GM18517 (cell line): Measurements from ENCODE around the gene PPP1R27.
"Not testable (repeated sequence)": the region's sequence is repeated elsewhere in the genome, so short reads cannot be mapped to it uniquely, and the experiment has no call there.

Source experiments
- ATAC-seq: cut with Tn5 transposase; IDR thresholded peaks from one replicate; pipeline ENCODE4 v1.9.1; 2021; ENCODE audit warnings: mild to moderate bottlenecking, moderate library complexity; ENCODE audit not compliant: unreplicated experiment

The PPP1R27 gene

DNA sequence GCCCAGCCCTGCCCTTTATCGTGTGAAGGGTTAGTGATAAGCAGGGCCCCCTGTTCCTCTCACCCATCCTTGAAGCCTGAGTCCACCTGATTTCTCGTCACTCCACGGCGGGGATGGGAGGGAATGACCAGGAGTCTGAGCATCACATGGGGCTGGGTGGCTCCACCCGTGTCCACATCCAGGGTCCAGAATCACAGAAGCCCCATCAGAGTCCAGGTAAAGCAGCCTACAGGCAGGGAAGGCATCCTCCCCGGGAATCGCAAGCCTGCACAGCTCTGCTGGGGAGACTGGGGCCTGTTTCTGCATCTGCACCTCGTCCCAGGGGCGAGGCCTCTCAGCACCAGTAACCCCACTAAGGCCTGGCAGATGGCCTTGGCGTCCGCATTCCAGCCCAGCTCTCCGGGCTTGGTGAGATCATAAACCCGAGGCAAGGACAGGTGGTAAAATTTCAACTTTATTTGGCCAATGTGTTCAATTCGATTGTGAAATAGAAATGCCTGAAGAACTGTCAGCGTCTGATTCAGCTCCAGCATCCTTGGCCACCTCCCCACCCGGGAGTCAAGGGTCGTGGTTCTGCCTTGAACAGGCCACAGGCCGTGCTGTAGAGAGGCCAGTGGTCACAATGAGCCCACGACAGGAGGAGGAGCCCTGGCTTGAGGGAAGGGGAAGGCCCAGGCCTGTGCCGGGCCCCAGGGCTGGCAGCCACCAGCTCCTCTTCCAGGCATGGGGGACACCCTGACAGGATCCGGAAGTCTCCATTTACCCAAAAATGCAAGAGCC is 8.1 kb upstream of the PPP1R27 start:
- no peak for ATAC-seq

DNA sequence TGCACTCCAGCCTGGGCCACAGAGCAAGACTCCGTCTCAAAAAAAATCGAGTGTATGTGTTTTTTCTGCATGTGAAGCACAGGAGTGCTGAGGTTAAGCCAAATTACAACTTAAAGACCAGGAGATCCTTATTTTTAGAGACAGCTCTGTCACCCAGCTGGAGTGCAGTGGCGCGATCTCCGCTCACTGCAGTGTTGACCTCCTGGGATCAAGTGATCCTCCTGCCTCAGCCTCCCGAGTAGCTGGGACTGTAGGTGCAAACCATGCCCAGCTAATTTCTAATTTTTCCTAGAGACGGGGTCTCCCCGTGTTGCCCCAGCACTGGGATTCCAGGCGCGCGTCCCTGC is 7.5 kb upstream of the PPP1R27 start:
- no peak for ATAC-seq

DNA sequence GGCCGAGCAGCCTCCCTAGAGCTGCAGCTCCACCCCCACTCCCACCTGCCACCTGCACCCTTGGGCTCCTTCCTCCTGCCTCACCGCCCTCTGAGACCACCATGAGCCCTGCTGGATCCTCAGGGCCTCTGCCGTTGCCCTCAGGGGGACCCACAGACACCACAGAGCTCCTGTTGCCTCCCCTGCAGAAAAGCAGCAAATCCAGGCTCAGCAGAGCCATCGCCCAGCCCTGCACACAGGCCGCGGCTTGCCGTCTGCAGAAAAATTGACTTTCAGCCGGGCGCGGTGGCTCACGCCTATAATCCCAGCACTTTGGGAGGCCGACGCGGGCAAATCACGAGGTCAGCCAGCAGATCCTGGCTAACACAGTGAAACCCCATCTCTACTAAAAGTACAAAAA is 7.0 kb upstream of the PPP1R27 start:
- no peak for ATAC-seq

DNA sequence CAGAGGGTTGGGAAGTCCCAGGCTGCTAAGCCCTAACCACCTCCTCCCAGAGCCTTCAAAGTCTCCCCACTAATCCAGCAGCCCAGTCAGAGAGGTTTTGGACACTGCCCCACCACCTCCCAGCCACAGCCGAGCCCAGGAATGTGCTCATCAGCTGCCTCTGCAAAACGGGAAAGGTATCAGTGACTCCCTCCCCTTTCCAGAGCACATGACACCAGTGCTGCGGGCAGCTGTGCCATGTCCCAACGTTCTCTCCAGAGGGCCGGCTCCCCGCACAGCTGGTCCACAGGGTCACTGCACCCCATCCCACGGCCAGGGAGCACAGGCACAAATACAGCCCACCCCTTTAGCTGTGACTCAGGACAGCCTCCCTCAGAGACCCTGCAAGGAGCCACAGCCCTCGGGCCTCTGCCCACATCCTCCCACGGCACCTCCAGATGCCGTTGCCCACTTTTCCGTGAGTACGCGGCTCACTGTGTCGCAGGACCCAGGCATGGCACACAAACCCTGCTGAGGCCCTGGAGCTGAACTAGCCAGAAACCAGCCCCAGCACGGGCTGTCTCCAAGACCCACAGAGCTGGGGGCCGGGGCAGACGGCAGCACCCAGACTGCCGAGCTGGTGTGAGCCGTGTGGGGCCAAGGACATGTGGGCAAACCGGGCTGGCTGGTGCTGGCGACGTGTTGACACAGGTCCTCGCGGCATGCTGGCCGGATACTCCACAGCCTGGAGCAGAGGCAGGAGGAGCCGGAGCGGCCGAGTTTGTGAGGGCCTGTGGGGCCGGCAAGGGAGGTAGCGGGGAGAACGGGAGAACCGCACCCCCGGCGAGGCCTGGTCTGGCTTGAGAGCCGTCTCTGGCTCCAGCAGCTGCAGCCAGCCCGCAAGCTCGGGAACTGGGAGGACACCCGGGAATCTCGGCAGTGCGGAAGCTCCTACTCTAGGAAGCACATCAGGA is 6.3 kb upstream of the PPP1R27 start:
- no peak for ATAC-seq

DNA sequence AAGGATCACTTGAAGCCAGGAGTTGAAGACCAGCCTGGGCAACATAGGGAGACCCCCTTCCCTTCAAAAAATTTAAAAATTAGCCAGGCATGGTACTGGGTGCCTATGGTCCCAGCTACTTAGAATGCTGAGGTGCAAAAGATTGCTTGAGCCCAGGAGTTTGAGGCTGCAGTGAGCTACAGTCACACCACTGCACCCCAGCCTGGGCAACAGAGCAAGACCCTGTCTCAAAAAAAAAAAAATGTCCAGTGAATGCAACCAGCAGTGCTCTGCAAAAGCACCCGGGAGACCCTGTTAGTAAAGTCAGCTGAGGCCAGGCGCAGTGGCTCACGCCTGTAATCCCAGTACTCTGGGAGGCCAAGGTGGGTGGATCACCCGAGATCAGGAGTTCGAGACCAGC is 5.2 kb upstream of the PPP1R27 start:
- ATAC-seq = not testable (repeated sequence)

DNA sequence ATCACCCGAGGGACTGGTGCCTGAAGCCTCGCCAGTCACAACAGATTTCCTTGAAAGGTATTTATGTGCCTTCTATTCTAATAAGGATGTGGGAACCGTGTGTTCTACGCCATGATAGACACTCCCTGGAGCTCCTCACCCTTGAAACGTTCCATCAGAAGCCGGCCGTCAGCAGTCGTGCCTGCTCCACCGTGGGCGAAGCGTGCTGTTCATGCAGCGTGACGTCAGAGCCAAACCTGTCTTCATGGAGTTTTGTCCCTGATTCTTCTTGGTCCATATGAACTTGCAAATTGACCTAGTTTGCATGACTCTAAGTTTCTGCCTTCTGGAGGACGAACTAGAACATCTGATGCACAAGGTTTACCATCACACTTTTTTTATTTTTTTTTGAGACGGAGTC is 4.5 kb upstream of the PPP1R27 start:
- no peak for ATAC-seq

DNA sequence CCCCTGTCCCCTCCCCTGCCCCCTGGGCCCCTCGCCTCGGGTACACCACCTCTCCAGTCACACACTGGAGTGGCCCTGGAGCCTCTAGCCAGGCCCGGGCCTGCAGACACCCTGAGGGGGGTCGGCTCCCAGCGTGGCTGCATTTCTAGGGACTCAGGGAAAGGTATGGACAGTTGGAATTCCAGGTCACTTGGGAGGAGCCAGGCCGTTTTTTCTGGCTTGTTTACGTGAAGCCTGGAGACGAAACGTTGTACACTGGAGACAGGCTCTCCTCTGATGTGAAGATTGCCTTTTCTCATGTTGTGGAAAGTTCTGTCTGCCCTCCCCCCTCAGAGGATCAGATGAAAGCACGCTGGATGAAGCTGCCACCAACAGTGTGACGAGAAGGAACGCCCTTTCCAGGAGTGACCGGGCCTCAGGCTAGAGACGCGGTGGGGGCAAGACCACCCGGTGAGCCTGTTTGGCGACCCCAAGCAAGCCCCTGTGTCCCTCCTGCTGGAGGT is 4.0 kb upstream of the PPP1R27 start:
- ATAC-seq = no peak

DNA sequence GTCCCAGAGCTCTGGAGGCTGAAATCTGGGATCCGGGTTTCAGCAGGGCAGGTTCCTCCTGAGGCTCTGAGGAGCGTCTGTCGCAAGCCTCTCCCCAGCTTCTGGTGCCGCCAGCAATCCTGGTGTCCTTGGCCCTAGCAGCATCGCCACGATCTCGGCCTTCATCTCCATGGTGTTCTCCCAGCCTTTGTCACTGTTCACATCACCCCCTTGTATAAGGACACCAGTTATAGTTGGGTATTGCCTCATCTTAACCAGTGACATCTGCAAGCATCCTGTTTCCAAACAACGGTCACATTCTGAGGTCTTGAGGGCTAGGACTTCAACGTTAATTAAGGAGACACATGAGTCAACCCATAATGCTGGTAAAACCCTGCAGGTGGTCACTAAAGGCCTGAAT is 2.8 kb upstream of the PPP1R27 start:
- ATAC-seq = no peak

DNA sequence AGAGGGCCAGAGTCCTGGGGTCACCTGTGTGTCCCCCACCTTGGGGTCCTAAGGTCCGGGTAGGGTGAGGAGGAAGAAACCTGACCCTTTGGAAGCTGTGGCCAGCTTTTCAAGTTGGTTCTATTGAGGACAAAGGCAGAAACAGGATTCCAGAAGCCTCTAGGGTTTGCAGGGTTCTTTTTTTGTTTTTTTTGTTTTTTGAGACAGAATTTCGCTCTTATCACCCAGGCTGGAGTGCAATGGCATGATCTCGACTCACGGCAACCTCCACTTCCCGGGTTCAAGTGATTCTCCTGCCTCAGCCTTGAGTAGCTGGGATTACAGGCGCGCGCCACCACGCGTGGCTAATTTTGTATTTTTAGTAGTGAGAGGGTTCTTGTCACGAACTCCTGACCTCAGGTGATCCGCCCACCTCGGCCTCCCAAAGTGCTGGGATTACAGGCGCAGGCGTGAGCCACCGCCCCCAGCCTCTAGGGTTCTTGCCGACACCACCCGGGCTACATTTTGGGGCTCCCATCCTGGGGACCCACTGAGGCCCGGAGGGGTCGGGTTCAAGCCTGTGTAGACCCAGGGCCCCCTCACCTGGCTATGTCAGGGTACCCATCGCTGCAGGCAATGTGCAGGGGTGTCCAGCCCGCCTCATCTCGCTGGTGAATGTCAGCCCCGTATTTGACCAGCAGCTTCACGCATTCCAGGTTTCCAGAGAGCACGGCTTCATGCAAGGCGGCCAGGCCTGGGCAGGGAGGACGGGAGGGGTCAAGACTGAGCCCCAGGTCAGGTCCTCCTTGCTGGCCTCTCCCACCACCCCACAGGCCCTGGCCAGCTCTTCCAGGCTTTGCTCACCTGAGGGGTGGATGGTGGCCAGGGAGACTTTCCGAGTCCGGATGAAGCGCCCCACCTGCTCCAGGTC is 674 bp downstream of the PPP1R27 start:
- no peak for ATAC-seq

DNA sequence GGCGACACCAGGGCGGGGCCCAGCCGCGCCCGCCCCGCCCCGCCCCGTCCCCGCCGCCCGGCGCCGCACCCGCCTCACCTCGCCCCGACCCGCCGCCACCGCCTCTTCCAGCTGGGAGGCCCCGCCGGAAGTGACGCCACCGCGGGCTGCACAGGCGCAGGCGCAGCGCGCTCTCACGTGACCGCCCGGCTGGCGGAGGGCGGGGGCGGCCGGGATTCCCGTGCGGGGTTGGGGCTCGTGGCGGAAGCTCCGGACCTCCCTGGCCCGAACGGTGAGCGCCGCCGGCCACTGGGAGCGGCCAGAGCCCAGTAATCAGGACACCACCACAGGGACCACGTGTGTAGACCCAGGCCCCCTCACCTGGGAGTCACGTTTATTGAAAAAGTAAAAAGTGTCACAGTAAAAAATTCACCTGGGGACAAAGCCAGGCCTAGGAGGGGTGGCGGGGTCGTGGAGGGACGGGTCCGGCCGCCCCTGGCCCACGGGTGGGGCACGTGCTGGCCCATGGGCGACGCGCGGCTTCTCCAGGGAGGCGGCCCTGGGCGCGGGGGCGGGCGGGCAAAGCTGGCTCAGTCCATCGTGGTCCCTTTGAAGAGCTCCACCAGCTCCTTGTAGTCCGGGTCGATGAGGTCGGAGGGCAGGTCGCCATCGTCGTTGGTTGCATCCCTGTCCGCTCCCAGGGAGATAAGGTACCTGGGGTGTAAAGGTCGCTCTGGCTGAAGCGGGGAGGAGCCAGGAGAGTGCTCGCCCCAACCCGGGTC is 1.5 kb downstream of the PPP1R27 start, which contains the start of gene MCRIP1:
Gene MCRIP1, minus strand, starts transcription at position 132 of the 761 bp plus-strand sequence. CDS start 8,785 bp downstream, outside the sequence.
- peak; percentile 49 for ATAC-seq

DNA sequence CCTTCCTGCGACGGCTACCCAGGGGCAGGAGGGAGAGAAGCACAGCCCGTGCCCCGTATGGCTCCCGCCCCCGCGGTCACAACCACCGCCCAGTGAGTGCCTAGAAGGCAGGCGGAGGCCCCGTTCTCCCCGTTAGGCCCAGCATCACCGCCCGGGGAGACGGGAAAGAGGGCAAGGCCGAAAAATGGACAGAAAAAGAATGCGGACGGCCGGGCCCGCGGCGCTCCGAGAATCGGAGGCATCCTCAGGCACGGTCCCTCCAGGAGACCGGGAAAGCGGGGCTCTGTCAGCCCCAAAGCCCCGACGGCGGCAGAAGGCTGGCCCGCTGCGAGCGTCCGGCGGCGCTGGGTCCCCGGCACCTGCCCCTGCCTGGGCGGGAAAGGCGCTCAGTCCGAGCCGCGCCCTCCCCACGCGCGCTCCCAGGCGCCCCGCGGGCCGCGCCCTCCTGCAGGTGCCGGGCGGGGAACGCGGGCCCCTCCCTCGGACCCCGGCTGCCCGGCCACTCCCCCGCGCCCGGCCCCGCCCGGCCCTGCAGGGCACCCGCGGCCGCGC is 2.2 kb downstream of the PPP1R27 start:
- peak; percentile 50 for ATAC-seq

DNA sequence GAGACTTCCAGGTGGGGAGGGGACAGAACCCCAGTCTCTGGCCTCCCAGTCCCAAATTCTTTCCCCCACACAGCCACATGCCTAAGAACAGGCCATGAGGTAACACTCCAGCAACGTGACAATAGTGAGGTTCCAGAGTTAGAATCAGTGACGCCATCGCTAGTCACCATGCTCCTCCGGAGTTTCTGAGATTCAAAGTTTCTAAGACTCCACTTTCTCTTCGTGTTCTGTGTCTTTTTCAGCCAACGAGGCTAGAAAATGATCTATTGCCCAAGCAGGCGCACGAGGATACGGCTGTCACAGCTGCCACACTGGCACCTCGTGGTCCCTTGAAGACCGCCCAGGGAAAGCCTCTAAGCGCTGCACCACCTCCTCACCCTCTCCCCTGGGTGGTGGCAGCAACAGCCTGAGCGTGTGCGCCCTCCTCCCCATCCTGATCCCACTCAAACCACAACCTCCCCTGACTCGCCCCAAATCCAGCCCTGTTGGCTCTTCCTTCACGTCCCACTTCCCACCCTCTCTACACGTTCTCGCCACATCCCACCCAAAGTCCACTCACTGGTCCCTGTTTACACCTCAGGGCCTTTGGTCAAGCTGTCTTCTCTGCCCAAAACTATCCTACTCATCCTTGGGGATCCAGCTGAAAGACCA is 2.8 kb downstream of the PPP1R27 start:
- ATAC-seq = peak; percentile 12

DNA sequence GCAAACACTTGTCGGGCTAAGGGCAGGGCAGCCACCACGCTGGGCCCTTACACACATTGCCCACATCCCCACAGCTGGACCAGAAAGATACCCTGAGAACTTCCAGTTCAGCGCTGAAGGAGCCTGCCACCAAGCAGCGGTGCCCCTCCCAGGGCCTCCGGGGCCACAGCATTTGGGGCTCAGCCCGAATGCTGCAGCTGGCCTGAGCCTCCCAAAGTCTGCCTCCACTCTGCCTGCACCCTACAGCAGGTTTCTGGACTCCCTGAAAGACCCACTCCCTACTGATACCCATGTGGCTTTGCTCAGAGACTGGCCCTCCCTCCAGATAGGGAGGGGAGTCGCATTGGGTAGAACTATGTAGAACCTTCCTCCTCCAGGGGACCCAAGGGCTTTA is 3.3 kb downstream of the PPP1R27 start:
- no peak for ATAC-seq

DNA sequence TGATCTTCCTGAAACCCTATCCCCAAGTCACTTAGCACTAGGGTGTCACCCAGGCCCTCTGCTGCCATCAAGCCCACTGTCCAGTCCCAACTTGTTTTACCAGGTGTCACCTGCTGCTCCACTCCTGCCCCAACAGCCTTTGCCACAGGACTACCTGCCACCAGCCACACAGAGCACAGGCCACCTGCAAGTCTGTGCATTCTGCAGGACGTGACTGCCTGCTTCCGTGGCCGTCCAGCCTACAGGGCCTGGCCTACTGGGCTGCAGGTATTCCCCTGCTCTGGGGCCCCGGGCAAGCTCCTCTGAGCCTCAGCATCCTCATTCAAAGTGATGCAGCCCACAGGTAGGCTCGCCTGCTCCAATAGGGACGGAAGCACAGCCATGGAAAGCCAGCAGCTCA is 5.0 kb downstream of the PPP1R27 start:
- ATAC-seq = no peak

DNA sequence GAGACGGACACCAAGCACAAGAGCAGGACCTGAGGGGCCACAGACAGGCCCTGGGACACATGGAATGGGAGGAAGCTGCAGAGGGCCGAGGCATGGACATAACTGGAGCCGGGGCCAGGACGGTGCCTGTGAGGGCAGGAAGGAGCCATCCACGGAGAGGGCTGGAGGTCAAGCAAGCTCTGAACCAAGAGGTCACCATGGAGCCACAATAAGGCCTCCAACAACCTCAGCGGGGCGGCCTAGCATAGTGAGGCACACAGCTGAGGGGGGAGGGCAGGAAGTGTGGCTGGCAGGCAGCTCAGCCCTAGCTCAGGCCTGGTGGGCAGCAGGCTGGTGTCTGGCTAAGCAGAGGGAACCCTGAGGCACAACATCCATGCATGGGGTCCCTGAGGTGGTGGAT is 6.2 kb downstream of the PPP1R27 start:
- ATAC-seq = no peak

DNA sequence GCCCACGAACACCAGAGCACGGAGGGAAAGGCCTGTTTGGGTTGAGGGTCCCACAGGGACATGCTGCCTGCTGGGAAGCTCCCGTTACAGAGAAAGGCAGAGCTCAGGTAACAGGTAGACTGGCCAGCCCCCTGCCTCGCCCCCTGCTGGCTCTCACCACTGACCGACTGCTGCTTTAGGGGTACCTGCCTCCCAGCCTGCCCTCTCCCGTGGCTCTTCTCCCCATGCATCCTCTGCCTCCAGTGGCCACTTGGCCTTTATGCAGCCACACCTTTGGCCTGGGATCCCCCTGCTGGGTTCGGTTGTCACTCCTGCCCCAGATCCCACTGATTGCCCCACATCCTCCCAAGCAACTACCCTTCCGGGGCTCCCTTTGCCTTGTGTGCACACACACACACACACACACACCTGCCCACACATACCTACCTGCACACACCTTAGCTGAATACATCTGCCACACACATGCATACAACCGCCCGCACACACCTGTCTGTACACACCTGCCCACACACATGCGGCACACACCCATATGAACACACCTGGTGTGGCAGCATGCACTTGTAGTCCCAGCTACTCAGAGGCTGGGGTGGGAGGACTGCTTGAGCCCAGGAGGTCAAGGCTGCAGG is 8.9 kb downstream of the PPP1R27 start:
- ATAC-seq = no peak

DNA sequence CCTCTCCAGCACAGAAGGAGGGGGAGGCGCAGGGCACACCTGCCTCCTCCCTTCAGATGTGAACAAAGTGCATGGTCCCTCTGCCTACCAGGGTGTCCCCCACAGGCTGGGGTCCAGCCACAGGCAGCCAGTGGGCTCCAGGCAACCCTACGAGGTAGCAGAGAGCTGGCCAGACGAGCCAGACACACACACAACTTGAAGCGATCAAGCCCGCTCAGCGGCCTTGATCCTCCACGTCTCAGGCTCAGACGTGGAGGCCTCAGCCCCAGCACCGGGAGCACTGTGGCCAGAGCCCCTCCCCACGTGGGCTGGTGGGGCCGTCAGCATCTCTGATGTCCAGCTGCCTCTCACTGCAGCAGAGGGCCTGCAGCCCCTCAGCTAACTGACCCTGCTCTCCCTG is 10.3 kb downstream of the PPP1R27 start:
- ATAC-seq = no peak

DNA sequence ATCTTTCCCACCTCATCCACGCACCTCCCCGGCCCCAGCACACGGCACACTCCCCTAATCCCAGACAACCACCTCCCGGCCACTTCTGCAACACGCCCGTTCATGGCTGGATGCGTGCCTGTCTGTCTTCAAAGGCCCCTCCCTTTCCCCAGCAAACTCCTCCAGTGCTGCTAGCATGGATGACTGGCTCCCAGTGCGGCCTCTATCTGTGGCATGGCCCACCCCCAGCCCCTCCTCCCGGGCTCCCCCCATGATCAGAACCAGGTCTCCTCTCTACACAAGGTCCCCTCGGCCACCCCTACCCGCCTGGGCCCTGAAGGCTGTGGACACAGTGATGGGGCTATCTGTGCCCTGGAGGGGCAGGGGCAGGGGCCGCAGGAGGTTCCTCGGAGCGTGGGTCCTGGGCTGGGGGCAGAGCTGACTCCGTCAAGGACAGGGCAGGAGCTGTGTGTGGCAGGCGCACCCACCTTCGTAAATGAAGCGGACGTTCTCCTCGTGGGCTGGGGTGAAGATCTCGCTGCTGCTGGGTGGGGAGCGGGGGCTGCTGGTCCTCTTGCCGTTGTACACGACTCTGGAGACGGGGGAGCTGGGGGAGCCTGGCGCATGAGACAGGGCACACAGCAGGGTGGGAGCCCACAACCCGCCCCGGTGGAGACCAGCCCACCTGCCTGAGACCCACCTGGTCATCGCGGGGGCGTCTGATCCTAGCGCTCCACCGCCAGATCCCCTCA is 10.9 kb downstream of the PPP1R27 start:
- no peak for ATAC-seq
